RCC 7860 (cell line): Measurements from ENCODE around the gene CARM1.
A peak's percentile ranks its signal among the peaks of the same experiment; 100 is the strongest.

ENCODE experiments used
- DNase-seq: peaks from one replicate; pipeline ENCODE4 v3.0.0-alpha.2; 2015; ENCODE audit warnings: low spot score
- FAIRE-seq: peaks from 2 replicates; lab custom pipeline; 2012; peaks lifted over from hg19 to GRCh38; lab: Jason Lieb, UNC

CARM1 gene

DNA sequence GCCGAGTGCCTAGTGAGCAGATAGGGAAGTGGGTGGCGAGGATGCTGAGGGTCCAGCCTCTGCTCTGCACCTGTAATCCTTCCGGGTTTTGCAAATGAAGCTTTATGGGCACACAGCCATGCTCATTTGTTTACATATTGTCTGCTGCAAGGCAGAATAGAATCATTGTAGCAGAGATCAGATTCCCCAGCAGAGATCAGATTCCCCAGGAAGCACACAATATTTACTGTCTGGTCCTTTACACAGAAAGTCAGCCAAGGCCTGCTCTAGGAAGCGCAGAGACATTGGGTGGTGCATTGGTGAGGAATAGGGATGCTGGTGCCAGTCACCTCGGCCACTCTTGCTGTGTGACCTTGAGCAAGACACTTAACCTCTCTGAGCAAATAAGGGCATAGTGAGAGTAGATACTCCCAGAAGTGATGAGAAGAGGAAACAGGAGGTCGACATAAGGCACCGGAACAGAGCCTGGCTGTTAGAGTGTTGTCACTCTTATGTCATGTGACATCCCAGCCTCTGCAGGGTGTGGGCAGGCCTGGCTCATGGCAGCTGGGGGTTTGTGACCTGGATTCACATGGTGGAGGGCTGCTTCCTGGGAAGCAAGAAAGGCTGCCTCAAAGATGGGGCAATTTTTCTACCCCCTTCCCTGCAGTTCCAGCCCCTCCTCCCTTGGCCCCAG is 25.6 kb downstream of the CARM1 start:
- FAIRE-seq (no peak), DNase-seq (no peak)

DNA sequence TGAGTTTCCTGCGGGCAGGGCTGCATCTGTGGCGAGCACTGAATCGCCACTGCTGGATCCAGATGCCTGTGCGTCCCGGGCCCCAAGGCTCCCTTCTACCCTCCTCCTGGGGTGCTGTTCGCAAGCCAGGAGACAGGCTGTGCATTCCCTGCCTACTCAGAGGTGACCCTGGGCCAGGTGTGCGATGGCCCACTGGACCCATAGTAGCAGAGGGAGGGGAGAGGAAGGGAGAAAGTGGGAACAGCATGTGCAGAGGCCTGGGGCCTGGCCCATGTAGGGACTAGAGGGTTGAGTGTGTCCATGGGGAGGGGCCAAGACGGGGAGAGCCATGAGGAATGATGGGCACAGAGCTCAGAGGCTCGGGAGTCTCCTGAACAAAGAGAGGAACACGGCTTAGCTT is 27.3 kb downstream of the CARM1 start:
- no peak for DNase-seq
- FAIRE-seq: no peak

GRCh38 chr19:10899151-10899653 is 27.8 kb downstream of the CARM1 start:
- DNase-seq (no peak), FAIRE-seq (no peak)

- DNase-seq: no peak
- FAIRE-seq: no peak
These were observed 36.6 kb downstream of the CARM1 start for GRCh38 chr19:10907925-10908324.

DNA sequence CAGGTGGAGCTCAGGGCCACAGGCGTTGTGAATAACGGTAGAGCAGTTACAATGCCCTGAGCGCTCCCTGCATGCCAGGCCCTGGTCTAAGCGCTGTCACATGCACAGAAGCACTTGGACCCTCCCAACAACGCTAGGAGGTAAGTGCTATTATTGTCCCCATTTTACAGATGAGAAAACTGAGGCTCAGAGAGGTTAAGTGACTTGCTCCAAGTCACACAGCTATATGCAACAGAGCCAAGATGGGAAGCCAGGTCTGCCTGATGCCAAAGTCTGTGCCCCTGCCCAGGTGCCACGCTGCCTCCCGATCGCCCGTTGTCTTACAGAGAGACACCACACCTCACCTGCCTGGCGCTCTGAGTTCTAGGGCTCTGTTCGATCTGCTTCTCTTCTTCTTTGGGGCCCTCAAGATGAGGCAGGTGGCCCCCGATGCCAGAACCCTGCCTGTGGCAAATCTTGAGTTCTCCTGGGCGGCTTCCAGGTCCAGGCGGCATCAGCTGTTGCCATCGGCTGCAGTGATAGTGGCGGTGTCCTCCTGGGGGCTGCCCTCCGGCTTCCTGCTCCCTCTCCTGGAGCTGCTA is 37.1 kb downstream of the CARM1 start:
- FAIRE-seq (no peak), DNase-seq (no peak)

DNA sequence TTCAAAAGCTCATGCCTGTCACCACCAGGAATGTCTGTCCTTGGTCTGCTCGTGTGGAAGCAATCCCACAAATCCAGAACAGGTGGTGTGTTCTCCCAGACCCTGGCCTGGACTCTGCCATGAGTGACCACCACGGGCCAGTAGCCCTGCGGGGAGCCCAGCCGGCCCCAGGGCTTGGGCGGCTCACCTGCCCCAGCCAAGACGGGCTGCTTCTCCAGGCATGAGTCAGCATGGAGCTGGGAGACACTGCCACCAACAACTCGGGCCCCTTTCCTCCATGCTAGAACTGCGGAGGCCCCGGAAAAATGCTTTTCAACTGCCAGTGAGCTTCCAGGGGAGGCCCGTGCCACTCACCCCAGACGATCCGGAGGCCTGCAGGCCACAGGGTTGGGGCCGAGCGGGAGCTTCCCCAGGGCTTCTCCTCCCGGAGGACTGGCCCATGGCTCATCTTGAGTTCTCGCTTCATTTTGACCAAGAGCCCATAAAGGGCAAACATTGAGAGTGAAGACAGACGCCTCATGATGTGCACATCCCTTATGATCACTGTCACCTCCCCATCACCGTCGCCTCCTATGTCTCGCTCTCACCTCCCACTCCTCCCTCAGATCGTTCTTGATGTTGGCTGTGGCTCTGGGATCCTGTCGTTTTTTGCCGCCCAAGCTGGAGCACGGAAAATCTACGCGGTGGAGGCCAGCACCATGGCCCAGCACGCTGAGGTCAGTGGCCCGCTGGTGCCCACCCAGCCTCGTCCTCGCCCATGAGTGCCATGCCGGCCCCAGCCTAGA is 40.4 kb downstream of the CARM1 start:
- FAIRE-seq (no peak), DNase-seq (no peak)

DNA sequence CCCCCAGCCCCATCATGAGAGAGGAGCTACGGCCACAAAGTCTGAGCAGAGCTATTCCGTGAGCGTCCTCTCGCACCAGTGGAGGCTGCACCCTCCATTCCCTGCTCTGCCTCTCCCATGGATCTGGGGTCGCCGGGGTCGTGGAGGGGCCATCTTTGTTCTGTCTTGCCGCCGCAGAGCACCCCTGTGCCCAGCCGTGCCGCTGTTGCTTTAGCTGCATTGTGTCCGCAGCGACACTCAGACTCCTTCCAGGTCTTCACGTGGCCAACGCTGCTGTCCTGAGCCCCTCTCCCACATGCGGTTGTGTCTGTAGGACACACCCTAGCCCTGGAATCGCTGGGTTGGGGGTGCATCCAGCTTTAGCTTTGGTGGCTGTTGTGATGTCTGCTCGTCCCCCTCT is 41.3 kb downstream of the CARM1 start:
- DNase-seq (no peak), FAIRE-seq (no peak)

DNA sequence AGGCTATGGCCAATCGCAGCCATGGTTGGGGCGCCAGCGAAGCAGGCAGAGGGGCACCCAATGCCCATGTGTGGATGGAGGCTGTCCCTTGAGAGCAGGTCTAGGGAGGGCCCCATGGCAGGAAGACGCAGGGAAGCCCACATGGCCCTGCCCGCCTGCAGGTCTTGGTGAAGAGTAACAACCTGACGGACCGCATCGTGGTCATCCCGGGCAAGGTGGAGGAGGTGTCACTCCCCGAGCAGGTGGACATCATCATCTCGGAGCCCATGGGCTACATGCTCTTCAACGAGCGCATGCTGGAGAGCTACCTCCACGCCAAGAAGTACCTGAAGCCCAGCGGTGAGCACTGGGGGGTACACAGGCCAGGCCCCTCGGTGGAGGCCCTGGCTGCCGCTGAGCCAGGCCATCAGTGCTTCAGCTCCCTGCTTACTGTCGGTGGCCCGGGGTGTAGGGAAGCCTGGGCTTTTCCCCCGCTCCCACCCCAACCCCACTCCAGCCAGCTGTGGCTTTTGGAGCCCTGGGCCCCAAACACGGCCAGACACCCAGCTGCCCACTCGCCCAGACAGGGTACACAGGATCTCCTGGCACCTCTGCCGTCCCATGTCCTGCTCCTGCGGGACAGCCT is 42.5 kb downstream of the CARM1 start:
- FAIRE-seq (no peak), DNase-seq (no peak)

DNA sequence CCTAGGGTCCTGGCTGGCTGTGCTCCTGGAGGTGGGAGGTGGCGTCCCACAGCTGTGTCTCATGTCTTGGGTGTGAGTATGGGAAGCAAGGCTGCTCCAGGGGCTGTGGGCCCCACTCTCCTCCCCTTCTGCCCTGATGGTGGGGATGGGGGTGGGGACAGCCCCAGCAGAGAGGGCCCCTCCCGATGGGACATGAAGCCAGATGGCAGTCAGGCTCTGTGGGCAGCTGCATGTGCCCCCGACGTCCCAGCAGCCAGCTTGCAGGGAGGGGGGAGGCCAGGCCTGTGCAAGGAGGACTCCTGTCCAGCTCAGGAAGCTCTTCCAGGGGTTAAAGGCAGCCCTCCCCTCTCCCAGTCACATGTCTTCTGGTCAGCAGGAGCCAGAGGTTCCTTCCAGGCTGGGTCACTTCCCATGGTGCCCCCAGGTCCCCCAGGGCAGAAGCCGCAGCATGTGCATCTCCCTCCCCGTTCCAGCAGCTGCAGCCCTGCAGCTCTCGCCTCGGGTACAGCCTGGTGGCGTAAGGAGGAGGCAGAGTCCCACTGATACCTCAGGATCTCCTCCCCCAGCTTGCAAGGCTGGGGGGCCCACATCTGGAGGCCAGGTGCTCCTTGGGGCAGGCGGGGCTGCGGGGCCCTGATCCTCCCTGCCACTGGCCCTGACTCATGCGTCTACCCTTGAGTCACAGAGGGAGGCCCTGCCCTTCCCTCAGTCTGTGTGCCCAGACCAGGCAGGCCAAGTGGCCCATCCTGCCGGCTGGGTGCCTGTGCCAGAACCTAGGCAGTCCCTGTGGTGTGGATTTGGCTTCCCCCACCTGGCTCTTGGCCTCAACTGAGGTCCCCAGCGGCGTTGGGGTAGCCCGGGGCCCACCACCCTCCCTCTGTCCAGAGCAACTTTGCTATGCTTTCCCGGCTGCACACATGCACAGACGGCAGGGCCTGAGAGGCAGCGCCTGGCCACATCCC is 44.1 kb downstream of the CARM1 start:
- no peak for FAIRE-seq

DNA sequence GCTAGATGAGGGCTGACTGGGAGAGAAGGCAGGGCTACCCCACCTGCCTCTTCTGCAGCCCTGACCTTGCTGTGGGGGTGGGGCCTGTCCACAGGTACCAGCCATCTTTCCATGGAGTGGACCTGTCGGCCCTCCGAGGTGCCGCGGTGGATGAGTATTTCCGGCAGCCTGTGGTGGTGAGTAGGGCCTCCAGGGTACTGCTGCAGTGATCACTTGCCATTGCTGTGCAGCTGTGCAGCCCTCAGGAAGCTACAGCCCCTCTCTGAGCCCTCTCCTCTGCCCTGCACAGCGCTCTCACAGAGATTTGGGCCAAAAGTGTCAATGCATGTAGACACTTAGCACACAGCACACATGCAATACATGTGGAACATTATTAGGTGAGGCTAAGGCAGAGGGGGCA is 45.2 kb downstream of the CARM1 start:
- DNase-seq (no peak), FAIRE-seq (no peak)

More for the DNA sequence above, 44.1 kb downstream of the CARM1 start:
- DNase-seq: peak; percentile 53

DNA sequence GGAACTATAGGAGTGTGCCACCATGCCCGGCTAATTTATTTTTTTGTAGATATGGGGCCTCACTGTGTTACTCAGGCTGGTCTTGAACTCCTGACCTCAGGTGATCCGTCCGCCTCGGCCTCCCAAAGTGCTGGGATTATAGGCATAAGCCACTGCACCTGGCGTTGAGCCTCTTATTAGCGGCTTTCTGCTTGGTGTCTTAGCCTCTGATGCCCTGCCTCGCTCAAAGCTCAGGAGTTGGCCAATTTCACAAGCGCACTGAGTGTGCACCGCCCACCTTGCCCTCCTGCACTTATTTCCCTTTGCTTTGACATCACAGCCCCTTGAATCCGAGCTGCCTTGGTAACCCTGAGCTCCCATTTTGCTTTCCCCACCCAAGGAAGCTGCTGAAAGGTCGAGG is 47.0 kb downstream of the CARM1 start:
- no peak for FAIRE-seq

DNA sequence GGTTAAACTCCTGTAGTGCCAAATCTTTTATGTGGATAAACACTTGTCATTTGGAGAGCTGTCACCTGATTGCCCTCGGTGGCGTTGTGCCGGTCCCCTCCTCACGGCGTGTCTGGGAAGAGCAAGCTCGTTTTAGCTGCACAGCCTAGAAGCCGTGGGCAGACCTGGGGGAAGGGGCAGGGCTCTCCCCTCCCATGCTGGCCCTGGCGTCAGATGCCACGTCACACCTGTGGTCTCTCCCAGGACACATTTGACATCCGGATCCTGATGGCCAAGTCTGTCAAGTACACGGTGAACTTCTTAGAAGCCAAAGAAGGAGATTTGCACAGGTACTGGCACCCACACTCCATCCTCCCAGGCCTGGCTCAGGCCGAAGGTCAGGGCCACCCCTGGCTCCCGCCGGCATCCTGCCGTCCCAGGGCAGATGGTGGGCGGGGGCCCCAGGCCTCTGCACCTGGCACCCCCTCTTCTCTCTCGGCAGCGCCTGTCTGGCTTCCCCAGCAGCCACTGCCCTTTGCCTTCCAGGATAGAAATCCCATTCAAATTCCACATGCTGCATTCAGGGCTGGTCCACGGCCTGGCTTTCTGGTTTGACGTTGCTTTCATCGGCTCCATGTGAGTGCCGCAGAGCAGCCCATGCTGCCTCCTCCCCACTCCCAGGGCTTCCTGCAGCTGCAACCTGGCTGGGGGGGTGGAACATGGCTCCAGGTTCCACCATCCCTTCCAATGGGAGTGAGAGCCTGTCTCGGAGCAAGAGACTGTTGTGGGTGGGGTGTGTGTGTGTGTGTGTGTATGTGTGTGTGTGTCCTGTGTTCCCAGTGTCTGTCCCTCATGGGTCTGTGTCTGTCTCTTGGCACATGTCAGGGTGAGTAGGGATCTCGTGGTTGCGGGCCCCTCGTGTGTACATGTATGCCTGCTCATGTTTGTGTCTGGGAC is 48.3 kb downstream of the CARM1 start:
- no peak for FAIRE-seq

More for the DNA sequence above, 47.0 kb downstream of the CARM1 start:
- no peak for DNase-seq

GRCh38 chr19:10920288-10920655 is 48.9 kb downstream of the CARM1 start:
- no peak for FAIRE-seq
- DNase-seq: no peak

More for the DNA sequence above, 48.3 kb downstream of the CARM1 start:
- no peak for DNase-seq

DNA sequence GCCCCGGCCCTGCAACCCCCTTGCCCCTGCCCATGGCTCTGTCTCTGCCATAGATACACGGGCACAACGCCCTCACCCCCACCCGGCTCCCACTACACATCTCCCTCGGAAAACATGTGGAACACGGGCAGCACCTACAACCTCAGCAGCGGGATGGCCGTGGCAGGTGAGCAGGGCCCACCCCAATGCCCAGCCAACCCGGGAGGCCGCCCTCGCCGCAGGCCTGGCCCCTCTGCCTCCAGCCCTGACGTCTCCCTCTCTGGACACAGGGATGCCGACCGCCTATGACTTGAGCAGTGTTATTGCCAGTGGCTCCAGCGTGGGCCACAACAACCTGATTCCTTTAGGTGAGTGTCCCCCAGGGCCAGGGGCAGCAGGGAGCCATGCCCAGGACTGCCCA is 49.4 kb downstream of the CARM1 start:
- DNase-seq (no peak), FAIRE-seq (no peak)

DNA sequence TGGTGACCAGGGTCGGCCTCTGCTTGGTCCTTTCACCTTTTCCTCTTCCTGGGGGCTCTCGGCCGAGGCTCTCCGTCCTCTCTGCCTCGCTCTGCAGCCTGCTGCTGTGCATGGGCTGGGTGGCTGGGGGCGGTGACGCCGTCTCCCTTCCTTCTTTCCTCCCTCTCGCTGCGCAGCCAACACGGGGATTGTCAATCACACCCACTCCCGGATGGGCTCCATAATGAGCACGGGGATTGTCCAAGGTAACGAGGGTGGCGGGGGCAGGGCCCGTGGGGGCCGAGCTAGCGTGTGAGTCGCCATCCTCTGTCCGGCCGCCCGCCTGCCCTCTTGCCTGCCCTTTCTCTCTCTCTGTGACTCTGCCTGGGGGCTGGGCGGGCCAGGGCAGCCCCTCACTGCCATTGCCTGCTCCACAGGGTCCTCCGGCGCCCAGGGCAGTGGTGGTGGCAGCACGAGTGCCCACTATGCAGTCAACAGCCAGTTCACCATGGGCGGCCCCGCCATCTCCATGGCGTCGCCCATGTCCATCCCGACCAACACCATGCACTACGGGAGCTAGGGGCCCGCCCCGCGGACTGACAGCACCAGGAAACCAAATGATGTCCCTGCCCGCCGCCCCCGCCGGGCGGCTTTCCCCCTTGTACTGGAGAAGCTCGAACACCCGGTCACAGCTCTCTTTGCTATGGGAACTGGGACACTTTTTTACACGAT is 50.0 kb downstream of the CARM1 start:
- DNase-seq (no peak), FAIRE-seq (no peak)

GRCh38 chr19:10921910-10922637 is 50.7 kb downstream of the CARM1 start:
- DNase-seq (no peak), FAIRE-seq (no peak)

- DNase-seq: no peak
These were observed 51.3 kb downstream of the CARM1 start for GRCh38 chr19:10922638-10923014.

More at GRCh38 chr19:10922638-10923014, 51.3 kb downstream of the CARM1 start:
- no peak for FAIRE-seq
